Fibroblast of the conjunctiva (primary cell): Measurements from ENCODE around the gene RYR1.
"Not testable (repeated sequence)": the region's sequence is repeated elsewhere in the genome, so short reads cannot be mapped to it uniquely, and the experiment has no call there.

ENCODE experiments used
- DNase-seq: peaks from one replicate; pipeline ENCODE4 v3.0.0-alpha.2; 2010; ENCODE audit warnings: low read depth

The RYR1 gene

GRCh38 chr19:38400361-38400760 is 33.1 kb upstream of the RYR1 start:
- DNase-seq, result no peak

GRCh38 chr19:38401148-38401547 is 32.3 kb upstream of the RYR1 start:
- DNase-seq, result no peak

DNA sequence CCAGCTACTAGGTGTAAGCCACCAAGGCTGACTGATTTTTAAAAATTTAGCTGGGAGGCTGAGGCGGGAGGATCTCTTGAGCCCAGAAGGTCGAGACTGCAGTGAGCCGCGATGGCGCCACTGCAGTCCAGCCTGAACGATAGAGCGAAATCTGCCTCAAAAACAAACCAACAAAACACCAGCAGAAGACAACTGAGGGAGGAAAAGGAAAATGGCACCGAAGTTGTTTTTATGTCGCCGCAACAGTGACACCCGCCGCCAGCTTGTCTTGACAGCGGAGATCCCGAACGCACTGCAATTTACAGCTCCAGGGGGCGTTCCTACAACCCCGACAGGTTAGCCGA is 30.9 kb upstream of the RYR1 start:
- no peak for DNase-seq

- DNase-seq, result peak; percentile 91
Observed at GRCh38 chr19:38402967-38403674, 30.4 kb upstream of the RYR1 start, which contains the start of gene FAM98C. Gene FAM98C (plus strand): TSS chr19:38403093. CDS start chr19:38403154, 61 bp downstream.

- no peak for DNase-seq
Observed at GRCh38 chr19:38404858-38405257, 28.6 kb upstream of the RYR1 start.

- DNase-seq, result no peak
Observed at GRCh38 chr19:38405276-38405675, 28.2 kb upstream of the RYR1 start.

DNA sequence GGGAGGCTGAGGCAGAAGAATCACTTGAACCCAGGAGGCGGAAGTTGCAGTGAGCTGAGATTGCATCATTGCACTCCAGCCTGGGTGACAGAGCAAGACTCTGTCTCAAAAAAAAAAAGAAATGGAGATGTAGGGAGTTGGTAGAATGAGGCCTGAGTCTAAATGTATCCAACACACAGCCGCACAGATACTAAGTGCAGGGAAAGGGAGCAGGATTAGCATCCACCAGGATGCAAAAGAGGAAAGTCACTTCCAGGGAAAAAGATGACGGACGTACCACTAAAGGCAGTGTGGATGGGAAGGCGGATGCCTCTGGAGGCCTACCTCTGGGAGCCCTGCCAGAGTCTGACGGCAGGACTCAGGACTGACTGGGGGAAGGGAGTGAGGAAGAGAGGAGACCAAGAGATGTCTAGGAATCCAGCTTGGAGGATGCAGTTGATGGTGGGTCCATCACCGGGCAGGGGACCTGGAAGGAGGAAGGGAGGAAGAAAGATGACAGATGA is 23.8 kb upstream of the RYR1 start:
- no peak for DNase-seq

DNA sequence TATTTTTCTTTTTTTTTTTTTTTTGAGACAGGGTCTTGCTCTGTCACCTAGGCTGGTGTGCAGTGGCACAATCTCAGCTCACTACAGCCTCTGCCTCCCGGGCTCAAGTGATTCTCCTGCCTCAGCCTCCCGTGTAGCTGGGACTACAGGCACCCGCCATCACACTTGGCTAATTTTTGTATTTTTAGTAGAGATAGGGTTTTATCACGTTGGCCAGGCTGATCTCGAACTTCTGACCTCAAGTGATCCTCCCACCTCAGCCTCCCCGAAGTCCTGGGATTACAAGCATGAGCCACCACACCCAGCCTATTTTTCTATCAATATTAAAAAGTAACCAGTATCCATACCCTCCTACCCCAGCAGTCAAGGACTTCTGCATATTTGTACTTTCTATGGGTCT is 23.1 kb upstream of the RYR1 start:
- DNase-seq, result not testable (repeated sequence)

- no peak for DNase-seq
Observed at GRCh38 chr19:38411041-38411712, 22.3 kb upstream of the RYR1 start.

GRCh38 chr19:38411898-38412297 is 21.6 kb upstream of the RYR1 start:
- DNase-seq, result not testable (repeated sequence)

DNA sequence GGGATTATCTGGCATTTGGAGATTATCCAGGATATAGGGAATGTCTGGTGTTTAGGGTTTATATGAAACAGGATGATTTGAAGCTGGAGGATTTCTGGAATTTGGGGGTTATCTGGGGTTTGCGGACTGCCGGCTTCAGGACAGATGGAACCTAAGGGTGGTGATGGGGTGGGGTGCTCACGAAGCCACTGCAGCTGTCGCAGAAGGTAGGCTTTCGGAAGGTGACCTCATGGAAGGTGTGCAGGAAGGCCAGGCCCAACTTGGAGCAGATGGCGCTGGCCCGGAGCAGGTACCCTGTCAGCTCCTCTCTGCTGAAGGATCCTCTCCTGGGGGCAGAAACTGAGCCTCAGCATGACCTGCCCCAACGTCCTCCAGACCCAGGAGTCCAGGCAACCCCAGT is 21.0 kb upstream of the RYR1 start:
- DNase-seq, result no peak

DNA sequence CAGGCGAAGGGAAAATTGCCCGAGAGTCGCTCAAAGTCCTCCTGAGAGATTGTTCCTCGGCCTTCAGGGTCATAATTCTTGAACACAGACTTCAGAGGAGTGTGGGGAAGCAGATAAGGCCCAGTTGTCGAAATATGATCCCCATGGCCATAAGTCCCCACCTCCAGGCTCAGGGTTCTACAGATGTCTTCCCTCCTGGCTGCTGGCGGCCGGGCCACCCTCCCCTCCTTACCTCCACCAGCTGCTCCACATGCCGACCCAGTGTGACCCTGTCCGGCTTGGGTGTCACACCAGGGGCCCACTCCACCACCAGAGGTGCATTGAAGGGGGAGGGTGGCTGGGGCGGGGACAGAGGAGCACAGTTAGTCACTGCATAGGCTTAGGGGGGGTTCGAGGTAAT is 20.5 kb upstream of the RYR1 start:
- no peak for DNase-seq

DNA sequence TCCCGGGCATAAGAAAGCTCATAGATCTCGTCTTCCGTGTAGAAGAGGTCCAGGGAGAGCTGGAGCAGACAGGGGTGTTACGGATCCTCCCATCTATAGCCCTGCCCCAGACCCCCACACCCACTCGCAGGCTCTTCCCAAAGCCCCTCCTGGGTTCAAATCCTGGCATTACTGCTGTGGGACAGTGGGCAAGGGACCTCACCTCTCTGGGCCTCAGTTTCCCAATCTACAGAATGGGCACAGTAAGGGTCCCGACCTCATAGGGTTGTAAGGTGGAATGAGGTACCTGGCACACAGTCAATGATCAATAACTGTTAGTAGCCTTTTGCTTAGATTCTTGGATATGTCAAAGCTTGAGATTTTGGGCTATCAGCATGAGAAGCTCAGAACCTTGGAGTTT is 20.1 kb upstream of the RYR1 start:
- no peak for DNase-seq

DNA sequence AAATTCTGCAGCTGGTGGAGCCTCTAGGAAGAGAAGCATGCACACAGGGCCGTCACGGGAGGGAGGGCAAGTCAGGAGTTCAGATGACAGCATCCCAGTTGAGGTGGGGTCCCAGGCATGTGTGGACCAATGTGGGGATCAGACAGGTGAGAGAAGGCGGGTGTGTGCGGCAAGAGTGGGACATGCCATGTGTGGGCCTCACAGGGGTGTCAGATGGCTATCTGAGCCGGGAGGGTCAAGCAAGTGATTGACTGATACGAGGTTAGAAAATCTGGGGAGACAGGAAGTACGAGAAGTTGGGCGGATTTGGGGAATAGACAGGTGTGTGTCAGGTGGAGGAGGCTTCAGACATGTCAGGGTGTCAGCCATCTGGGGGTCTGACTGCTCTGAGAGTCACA is 16.3 kb upstream of the RYR1 start:
- DNase-seq, result no peak

GRCh38 chr19:38417544-38418506 is 15.7 kb upstream of the RYR1 start:
- no peak for DNase-seq

GRCh38 chr19:38420935-38421334 is 12.6 kb upstream of the RYR1 start:
- DNase-seq, result no peak

DNA sequence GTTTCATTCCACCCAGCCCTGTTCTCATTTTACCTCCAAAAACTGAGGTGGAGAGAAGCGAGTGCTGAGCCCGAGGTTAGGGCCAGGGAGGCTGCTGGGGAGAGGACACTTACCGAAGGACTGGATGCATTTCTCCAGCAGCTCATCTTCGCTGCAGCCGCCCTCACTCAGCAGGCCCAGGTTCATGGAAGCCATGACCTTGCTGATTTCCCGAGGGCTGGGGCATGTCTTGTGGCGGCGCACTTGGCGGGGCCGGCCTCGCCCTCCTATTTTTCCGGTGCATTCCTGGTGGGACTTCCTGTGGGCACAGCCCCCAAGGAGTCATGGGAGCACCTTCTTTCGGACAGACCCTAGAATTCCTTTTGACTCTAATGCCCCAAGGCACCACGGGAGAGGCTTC is 11.6 kb upstream of the RYR1 start:
- DNase-seq, result no peak

- no peak for DNase-seq
Observed at GRCh38 chr19:38422438-38422837, 11.1 kb upstream of the RYR1 start.

- no peak for DNase-seq
Observed at GRCh38 chr19:38424272-38424671, 9.2 kb upstream of the RYR1 start.

DNA sequence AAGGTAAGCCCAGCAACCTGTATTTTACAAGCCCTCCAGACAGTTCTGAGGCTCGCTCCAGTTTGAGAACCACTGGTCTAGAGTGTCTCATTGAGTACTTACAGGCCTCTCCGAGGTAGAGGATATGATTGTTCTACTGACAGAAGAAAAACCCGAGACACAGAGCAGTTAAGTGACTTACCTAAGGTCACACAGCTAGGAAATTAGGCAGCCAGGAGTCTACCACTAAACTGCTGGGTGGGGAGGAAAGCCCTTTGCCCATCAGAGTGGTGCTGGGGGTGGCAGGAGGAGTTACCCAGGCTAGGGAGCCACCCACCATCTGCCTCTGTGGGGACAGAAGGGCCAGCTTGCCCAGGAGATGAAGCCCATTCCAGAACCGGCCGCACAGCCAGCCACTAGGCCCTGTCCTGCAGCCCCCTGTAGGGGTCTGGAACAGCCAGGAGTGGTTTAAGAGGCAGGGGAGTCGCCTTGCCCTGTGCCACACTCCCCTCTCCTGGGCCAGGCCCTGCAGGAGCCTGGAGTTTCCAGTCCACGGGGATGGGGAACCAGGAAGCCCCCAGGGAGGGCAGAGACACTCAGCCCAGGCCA is 8.2 kb upstream of the RYR1 start:
- no peak for DNase-seq

DNA sequence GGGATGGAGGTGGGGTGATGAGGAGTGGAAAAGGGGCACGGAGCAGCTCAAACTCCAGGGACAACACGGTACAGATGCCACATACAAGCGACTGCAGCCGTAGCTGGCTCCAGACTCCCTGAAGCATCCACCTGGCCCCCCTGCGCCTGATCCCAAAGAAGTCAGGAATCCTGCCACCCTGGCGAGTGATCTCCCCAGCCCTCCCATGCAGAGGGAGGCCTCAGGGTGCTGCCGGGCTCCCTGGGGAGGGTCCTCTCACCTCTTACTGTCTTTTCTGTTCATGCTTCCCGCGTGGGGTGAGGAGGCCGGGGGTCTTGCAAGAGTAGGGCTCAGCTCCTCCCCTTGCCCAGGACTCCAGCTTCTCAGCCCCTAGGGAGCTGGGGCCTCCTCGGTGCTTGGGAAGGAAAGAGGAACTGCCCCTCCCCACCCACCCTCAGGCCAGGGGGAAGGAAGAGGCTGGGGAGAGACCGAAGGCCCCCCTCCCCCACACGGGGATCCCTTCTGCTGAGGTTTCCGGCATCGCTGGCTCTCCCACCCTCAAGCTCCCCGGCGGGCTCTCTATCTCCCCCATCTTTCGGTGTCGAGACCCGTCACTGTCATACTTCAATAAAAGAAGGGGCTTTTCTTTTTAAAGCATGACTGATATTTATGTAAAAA is 7.6 kb upstream of the RYR1 start, which contains the start of gene RASGRP4:
Gene RASGRP4 (minus strand): TSS at position 410 of the 657 bp plus-strand sequence. CDS start 128 bp downstream, at position 282.
- DNase-seq, result no peak
